NCI-H2196 (cell line): ENCODE results near the gene YKT6.
A peak's percentile ranks its signal among the peaks of the same experiment; 100 is the strongest.

ENCODE experiments used
- DNase-seq: peaks from one replicate; lab custom pipeline; 2025; ENCODE audit not compliant: unreplicated experiment; lab: John Stamatoyannopoulos, UW

YKT6 gene

GRCh38 chr7:44200699-44201461 lies at the start of gene YKT6:
Gene YKT6 (plus strand): TSS chr7:44200978. CDS start chr7:44201136, 158 bp downstream.
- peak; percentile 97 for DNase-seq

- no peak for DNase-seq
These were observed 48.8 kb upstream of the YKT6 start for GRCh38 chr7:44151956-44152355.

GRCh38 chr7:44152971-44153947 lies 47.5 kb upstream of the YKT6 start:
- DNase-seq: peak; percentile 44

GRCh38 chr7:44153948-44154335 lies 46.8 kb upstream of the YKT6 start:
- no peak for DNase-seq

GRCh38 chr7:44154703-44155102 lies 46.1 kb upstream of the YKT6 start:
- DNase-seq: no peak

- no peak for DNase-seq
These were observed 45.3 kb upstream of the YKT6 start for GRCh38 chr7:44155191-44156185.

- DNase-seq: no peak
These were observed 44.2 kb upstream of the YKT6 start for GRCh38 chr7:44156453-44157010.

- DNase-seq: no peak
These were observed 43.4 kb upstream of the YKT6 start for GRCh38 chr7:44157116-44158080.

GRCh38 chr7:44158096-44158872 lies 42.5 kb upstream of the YKT6 start:
- DNase-seq: no peak

GRCh38 chr7:44158873-44159631 lies 41.7 kb upstream of the YKT6 start:
- DNase-seq: no peak

GRCh38 chr7:44159824-44160630 lies 40.8 kb upstream of the YKT6 start:
- DNase-seq: no peak

GRCh38 chr7:44161371-44161770 lies 39.4 kb upstream of the YKT6 start:
- DNase-seq: no peak

- no peak for DNase-seq
These were observed 38.6 kb upstream of the YKT6 start for GRCh38 chr7:44162179-44162578.

GRCh38 chr7:44162785-44163395 lies 37.9 kb upstream of the YKT6 start:
- DNase-seq: no peak

- peak; percentile 34 for DNase-seq
These were observed 37.2 kb upstream of the YKT6 start for GRCh38 chr7:44163591-44163990.

GRCh38 chr7:44167920-44168319 lies 32.9 kb upstream of the YKT6 start:
- DNase-seq: no peak
